GM12878 (cell line): ENCODE results near the gene KERA. TPM values are rescaled to one million over a fixed set of nuclear protein-coding genes. Genes with fewer than 3 reads are reported as not detected.

Experiments used
- ATAC-seq: fragments of 200-7000 bp; cut with Tn5 transposase; 3 replicates; pipeline ENCODE4 v1.9.1; 2020; ENCODE audit warnings: mild to moderate bottlenecking, moderate library complexity
- BruUV-seq: library from RNA; stranded (reverse); fragments of 400-500 nt; replicated peaks from 2 replicates; lab custom pipeline; 2021; lab: Mats Ljungman, UMichigan
- CTCF ChIA-PET: fragments of 300-600 bp; sonication (Branson Sonifier 250); formaldehyde crosslinking; extraction: SDS; loops from one replicate; lab custom pipeline; 2021; ENCODE audit warnings: inconsistent platforms; lab: Yijun Ruan, JAX
- POLR2A ChIA-PET: fragments of 350-600 bp; formaldehyde crosslinking; extraction: SDS; loops from one replicate; lab custom pipeline; 2021; ENCODE audit warnings: inconsistent platforms; lab: Charles Lee
- RAD21 ChIA-PET: fragments of 300-600 bp; sonication (Branson Sonifier 250); formaldehyde crosslinking; loops from one replicate; lab custom pipeline; 2023; ENCODE audit warnings: antibody characterized with exemption; ENCODE audit not compliant: unreplicated experiment; lab: Charles Lee
- SMC1A ChIA-PET: fragments of 300-600 bp; sonication (Branson Sonifier 250); formaldehyde crosslinking; loops from one replicate; lab custom pipeline; 2023; ENCODE audit not compliant: unreplicated experiment, uncharacterized antibody; lab: Charles Lee
- DNase-seq: peaks from one replicate; pipeline ENCODE4 v3.0.0-alpha.2; 2011; ENCODE audit warnings: low read depth, low spot score
- FAIRE-seq: peaks from 3 replicates; lab custom pipeline; 2011; peaks lifted over from hg19 to GRCh38; lab: Jason Lieb, UNC
- H2AFZ ChIP-seq: 2 replicates; pipeline ENCODE4 v1.6.0; 2011; ENCODE audit warnings: low read depth, low read length, control low read depth; ENCODE audit not compliant: control insufficient read depth
- H3K27ac ChIP-seq: 2 replicates; pipeline ENCODE4 v1.5.1; 2011; ENCODE audit warnings: control low read depth; ENCODE audit not compliant: control insufficient read depth, insufficient read depth
- H3K27me3 ChIP-seq, 2 experiments: replicated peaks in 1 of 2; 2 replicates each; pipeline versions ENCODE4 v1.6.0 to v1.6.1; 2011; ENCODE audit warnings: low read length in 1 of 2; ENCODE audit not compliant: control insufficient read depth in 2 of 2, insufficient read depth in 2 of 2
- H3K36me3 ChIP-seq, 2 experiments: 2 replicates each; pipeline ENCODE4 v1.5.1; 2011; ENCODE audit warnings: low read length in 1 of 2; ENCODE audit not compliant: control insufficient read depth in 2 of 2, insufficient read depth in 2 of 2
- H3K4me1 ChIP-seq: 2 replicates; pipeline ENCODE4 v1.6.1; 2011; ENCODE audit warnings: mild to moderate bottlenecking, low read length, moderate library complexity, mixed read lengths; ENCODE audit not compliant: control insufficient read depth, insufficient read depth
- H3K4me2 ChIP-seq: 2 replicates; pipeline ENCODE4 v1.6.0; 2011; ENCODE audit warnings: control low read depth; ENCODE audit not compliant: control insufficient read depth, insufficient read depth
- H3K4me3 ChIP-seq: fragments of 200-600 bp; sonication (generic); 2 replicates; pipeline ENCODE4 v1.5.1; 2016
- H3K79me2 ChIP-seq: 2 replicates; pipeline ENCODE4 v1.6.0; 2011; ENCODE audit warnings: low read length; ENCODE audit not compliant: control insufficient read depth, insufficient read depth
- H3K9ac ChIP-seq: 2 replicates; pipeline ENCODE4 v1.8.0; 2011; ENCODE audit warnings: low read length, control low read depth, mixed read lengths; ENCODE audit not compliant: control insufficient read depth, insufficient read depth
- H3K9me3 ChIP-seq: replicated peaks from 3 replicates; pipeline ENCODE4 v1.5.1; 2011; ENCODE audit warnings: mild to moderate bottlenecking, low read length; ENCODE audit not compliant: control insufficient read depth, insufficient read depth
- H4K20me1 ChIP-seq: 2 replicates; pipeline ENCODE4 v1.6.0; 2011; ENCODE audit not compliant: control insufficient read depth, insufficient read depth
- BCL3 ChIP-seq: IDR thresholded peaks from 2 replicates; pipeline ENCODE4 v1.6.1; 2011; ENCODE audit warnings: borderline replicate concordance, low read depth, mild to moderate bottlenecking, moderate library complexity, low read length; ENCODE audit not compliant: insufficient read depth, poor library complexity, severe bottlenecking
- HDAC2 ChIP-seq: fragments of 200-600 bp; sonication (generic); IDR thresholded peaks from 2 replicates; pipeline ENCODE4 v1.6.1; 2017
- HDGF ChIP-seq: fragments of 450-650 bp; IDR thresholded peaks from 2 replicates; pipeline ENCODE4 v1.6.1; 2016; ENCODE audit warnings: antibody characterized with exemption
- MEF2A ChIP-seq: IDR thresholded peaks from 2 replicates; pipeline ENCODE4 v1.6.1; 2011; ENCODE audit warnings: low read depth, mild to moderate bottlenecking, low read length, moderate library complexity; ENCODE audit not compliant: insufficient read depth
- RAD21 ChIP-seq: IDR thresholded peaks from 2 replicates; pipeline ENCODE4 v1.6.1; 2011; ENCODE audit warnings: mild to moderate bottlenecking, low read depth, low read length, moderate library complexity; ENCODE audit not compliant: insufficient read depth
- RUNX3 ChIP-seq: IDR thresholded peaks from 2 replicates; pipeline ENCODE4 v1.6.1; 2012; ENCODE audit warnings: low read length, inconsistent platforms
- SUPT20H ChIP-seq: IDR thresholded peaks from 2 replicates; pipeline ENCODE4 v1.6.1; 2011; ENCODE audit warnings: low read depth, mild to moderate bottlenecking, low read length, moderate library complexity, borderline replicate concordance; ENCODE audit not compliant: control insufficient read depth
- TARDBP ChIP-seq: IDR thresholded peaks from 2 replicates; pipeline ENCODE4 v1.6.1; 2016; ENCODE audit warnings: borderline replicate concordance
- USF2 ChIP-seq: IDR thresholded peaks from 2 replicates; pipeline ENCODE4 v1.6.1; 2011; ENCODE audit warnings: low read depth, low read length, improper control_type of control experiment, borderline replicate concordance
- YBX1 ChIP-seq: fragments of 450-650 bp; IDR thresholded peaks from 2 replicates; pipeline ENCODE4 v1.6.1; 2016; ENCODE audit warnings: antibody characterized with exemption
- ZNF217 ChIP-seq: fragments of 450-650 bp; IDR thresholded peaks from 2 replicates; pipeline ENCODE4 v1.6.1; 2017; ENCODE audit warnings: antibody characterized with exemption, mild to moderate bottlenecking
- WGBS: methylation state at CpG from one replicate; pipeline ENCODE4 v1.1.6; 2016; ENCODE audit warnings: low lambda C conversion rate; ENCODE audit not compliant: insufficient replicate concordance, insufficient coverage; ENCODE audit errors: missing lambda C conversion rate; 5-methylcytosine and 5-hydroxymethylcytosine counted together
- in situ Hi-C: fragments of 300-500 bp; cut with MboI; formaldehyde crosslinking; loops from 9 replicates; pipeline ENCODE4 v1.14.3; 2018; ENCODE audit warnings: mixed read lengths
- intact Hi-C: fragments of 100-400 bp; cut with micrococcal nuclease; formaldehyde crosslinking; loops from one replicate; pipeline ENCODE4 v1.14.2; 2022; ENCODE audit not compliant: unreplicated experiment
- polyA plus RNA-seq, 11 experiments: library from polyadenylated mRNA; depleted of rRNA in 4 of 11; unstranded in 6 of 11; stranded (reverse) in 5 of 11; fragments of >200 nt; fragmentation: Nextera tagmentation in 4 of 11; fragmentation: Illumina TruSeq in 1 of 11; extraction: Ambion mirVana in 4 of 11; extraction: Trizol in 1 of 11; gene quantifications; 1 replicate in 1 of 11; 2 replicates in 10 of 11; pipeline versions ENCODE4 v1.2.1 to v1.2.3, GENCODE V29; 2011 to 2016; ENCODE audit warnings: inconsistent platforms in 2 of 11, missing spikeins in 2 of 11, low read depth in 1 of 11
- total RNA-seq, 4 experiments: library from RNA; depleted of rRNA in 3 of 4; stranded (reverse); fragments of >200 nt in 3 of 4; fragmentation: Illumina TruSeq in 1 of 4; extraction: Trizol in 1 of 4; gene quantifications; 2 replicates each; pipeline versions ENCODE4 v1.2.1 to v1.2.3, GENCODE V29; 2013 to 2021

KERA gene
- total and polyA plus RNA-seq, 10 of the 15 experiments (the other 5 are each of a cell fraction or from before 2014, with no cell fraction given), result not detected

- RAD21 ChIA-PET, result no interaction called here
- WGBS, result 0% methylated on average over 1 of the region's 1 CpG
- CTCF ChIA-PET, result interaction anchor here (0.9 to 1.7 kb wide), 2 partner anchors 36 to 85 kb away, joined by 3 to 4 read pairs; no protein-coding TSS in a partner anchor
- ATAC-seq (peak; percentile 24; the same call in 1 of the 3 replicates), DNase-seq (no peak), FAIRE-seq (no peak)
- Histone ChIP-seq H3K9me3 (no peaks in the 10 kb centered on the region), H4K20me1 (no peaks in the 10 kb centered on the region), H3K27ac (no peak overlapping the region), H3K79me2 (no peaks in the 10 kb centered on the region), H3K4me3 (no peak overlapping the region), H3K9ac (no peak overlapping the region), H3K4me2 (no peak overlapping the region), H3K36me3 (no peaks in the 10 kb centered on the region), H3K27me3 (no peaks in the 10 kb centered on the region; a peak in 1 of 4 replicates), H3K4me1 (no peaks in the 10 kb centered on the region), H2AFZ (no peak overlapping the region)
- in situ Hi-C loops, result no loop called here
- SMC1A ChIA-PET, result interaction anchor here (0.9 to 1.2 kb wide), 3 partner anchors 15 to 580 kb away, joined by 3 read pairs; no protein-coding TSS in a partner anchor
- no TSS peak for BruUV-seq
- POLR2A ChIA-PET, result no interaction called here
- peak; percentile 60; the same call in 1 of the 2 replicates for TF ChIP-seq MEF2A
- no peak for TF ChIP-seq ZNF217
- peak; percentile 75 for TF ChIP-seq RUNX3
- intact Hi-C loops, result no loop called here
Measured at GRCh38 chr12:91023326-91024004, 34.4 kb downstream of the KERA start.

- H3K4me3 ChIP-seq, result no peak overlapping the region
- 9% methylated on average over 2 of the region's 2 CpGs for WGBS
- no peak overlapping the region for H3K4me2 ChIP-seq
- ChIA-PET RAD21 (no interaction called here), SMC1A (no interaction called here), POLR2A (no interaction called here), CTCF (no interaction called here)
- H3K27me3 ChIP-seq, result no peaks in the 10 kb centered on the region; a peak in 1 of 4 replicates
- FAIRE-seq (no peak), DNase-seq (no peak), ATAC-seq (no peak)
- H3K4me1 ChIP-seq, result no peaks in the 10 kb centered on the region
- BruUV-seq, result no TSS peak
- H2AFZ ChIP-seq, result no peak overlapping the region
- no peaks in the 10 kb centered on the region for H3K36me3 ChIP-seq
- intact Hi-C loops (no loop called here), in situ Hi-C loops (no loop called here)
- TF ChIP-seq HDAC2 (no peak), USF2 (no peak), HDGF (no peak), SUPT20H (no peak), BCL3 (no peak), YBX1 (no peak), TARDBP (no peak), RAD21 (no peak)
- no peak overlapping the region for H3K27ac ChIP-seq
- H3K9ac ChIP-seq, result no peak overlapping the region
- H3K79me2 ChIP-seq, result no peaks in the 10 kb centered on the region
- no peaks in the 10 kb centered on the region for H3K9me3 ChIP-seq
- H4K20me1 ChIP-seq, result no peaks in the 10 kb centered on the region
Measured at GRCh38 chr12:91021076-91021475, 36.7 kb downstream of the KERA start.
